Ovary (tissue), 9 donors: Measurements from ENCODE around the gene MPP1. TPM values are rescaled to one million over a fixed set of nuclear protein-coding genes. Genes with fewer than 3 reads are reported as not detected.
"Not testable (repeated sequence)": the region's sequence is repeated elsewhere in the genome, so short reads cannot be mapped to it uniquely, and the experiment has no call there.

ENCODE experiments used
- DNase-seq, 5 donors: peaks; one replicate each; pipeline ENCODE4 v3.0.0-alpha.2; 2019 to 2020
- H3K27ac ChIP-seq, 2 donors: fragments of 200-600 bp; one replicate each; pipeline versions ENCODE4 v1.5.1 to v1.8.0; 2019 to 2022
- H3K27me3 ChIP-seq: fragments of 200-600 bp; one replicate; pipeline ENCODE4 v1.8.0; 2022
- H3K36me3 ChIP-seq: fragments of 200-600 bp; sonication (generic); one replicate; pipeline ENCODE4 v1.5.1; 2019
- H3K4me1 ChIP-seq: one replicate; pipeline ENCODE4 v1.8.1; 2013; ENCODE audit warnings: mild to moderate bottlenecking, moderate library complexity; ENCODE audit not compliant: insufficient read depth
- H3K4me3 ChIP-seq: fragments of 200-600 bp; sonication (generic); one replicate; pipeline ENCODE4 v1.5.1; 2017
- H3K9me3 ChIP-seq, 2 donors: fragments of 200-600 bp in 1 of 2; sonication (generic) in 1 of 2; one replicate each; pipeline versions ENCODE4 v1.5.1 to v1.8.1; 2013 to 2019; ENCODE audit warnings: mild to moderate bottlenecking in 1 of 2, moderate library complexity in 1 of 2
- CTCF ChIP-seq, 3 donors: fragments of 450-650 bp in 2 of 3; fragments of 200-600 bp in 1 of 3; IDR thresholded peaks; one replicate each; pipeline versions ENCODE4 v1.5.1 to v1.8.0; 2016 to 2022; ENCODE audit warnings: antibody characterized with exemption in 3 of 3, mild to moderate bottlenecking in 1 of 3
- EP300 ChIP-seq: sonication (generic); formaldehyde crosslinking; IDR thresholded peaks from one replicate; pipeline ENCODE4 v1.6.1; 2017; ENCODE audit warnings: antibody characterized with exemption
- POLR2A ChIP-seq: fragments of 450-650 bp; IDR thresholded peaks from one replicate; pipeline ENCODE4 v1.6.1; 2017; ENCODE audit warnings: antibody characterized with exemption, mild to moderate bottlenecking, moderate library complexity
- WGBS, 3 donors: extraction: QIAGEN DNeasy Blood & Tissue Kit in 1 of 3; methylation state at CpG; one replicate each; pipeline versions ENCODE4 v1.1.5 to v1.1.7; 2013 to 2017; 5-methylcytosine and 5-hydroxymethylcytosine counted together
- intact Hi-C, 4 donors: fragments of 100-400 bp; cut with DNase I; formaldehyde crosslinking; loops; one replicate each; pipeline versions ENCODE4 v1.11.0 to v1.15.1; 2022 to 2023
- polyA plus RNA-seq, 2 donors: library from polyadenylated mRNA; stranded (reverse); fragments of 200-250 nt in 1 of 2; fragments of 350-450 nt in 1 of 2; fragmentation: Illumina TruSeq in 1 of 2; extraction: RNeasy Lipid Tissue Mini Kit (QIAGEN cat#74804) in 1 of 2; gene quantifications; one replicate each; pipeline ENCODE4 v1.2.3, GENCODE V29; 2013 to 2014
- total RNA-seq, 7 donors: library from RNA; depleted of rRNA in 2 of 7; stranded (reverse); fragments of >200 nt in 2 of 7; fragmentation: NEBNext Ultra II Directional in 3 of 7; extraction: Animal tissue kit (Norgen Biotek cat#: 25700) in 3 of 7; gene quantifications; one replicate each; pipeline versions ENCODE4 v1.1.0 to v1.2.4, GENCODE V29; 2016 to 2023
- donor health status: DM: no; HTN: no; CAD: no; lungs with moderate emphysema.
- donor health status: DM: no; HTN: no; CAD: no.
- donor health status: Bipolar disorder and iron deficiency.
- donor health status: DM: yes; HTN: yes; CAD: no.
- donor health status: DM: no; HTN: no; CAD: no.
- donor health status: DM: yes; HTN: yes; CAD: no.

MPP1 gene
- total and polyA plus RNA-seq, 9 donors = 9.2 to 46.9 (median 16.2) TPM

DNA sequence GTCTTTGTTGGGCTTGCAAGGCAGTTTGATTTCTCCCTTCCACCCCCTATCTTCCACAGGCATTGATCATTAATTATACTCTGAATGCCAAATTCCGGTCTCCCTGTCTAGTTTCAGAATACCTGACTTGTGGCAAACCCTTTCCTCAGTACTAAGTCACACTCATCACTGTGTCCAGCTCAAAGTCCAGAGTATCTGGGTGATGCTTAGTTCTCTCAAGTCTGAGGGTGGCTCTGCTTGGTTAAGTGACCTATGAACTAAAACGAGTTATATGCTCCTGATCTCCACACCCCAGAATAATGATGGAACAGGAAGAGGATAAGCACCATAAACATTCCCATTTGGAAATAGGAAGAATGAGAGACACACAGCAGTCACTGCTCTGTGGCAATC, 22.7 kb upstream of the MPP1 start:
- H3K27me3 ChIP-seq = no peaks in the 10 kb centered on the region
- no peak overlapping the region for H3K27ac ChIP-seq
- DNase-seq = no peak
- TF ChIP-seq EP300 (no peak), POLR2A (no peak), CTCF (IDR thresholded peaks at IDR 0.05) (no peak)
- intact Hi-C loops = no loop called here
- H3K4me3 ChIP-seq = no peak overlapping the region
- no peaks in the 10 kb centered on the region for H3K36me3 ChIP-seq
- no peaks in the 10 kb centered on the region for H3K9me3 ChIP-seq
- H3K4me1 ChIP-seq = no peaks in the 10 kb centered on the region
- 61 to 73% (median 63%) methylated on average over 2 of the region's 2 CpGs for WGBS, 3 donors

- no peaks in the 10 kb centered on the region for H3K27me3 ChIP-seq
- H3K9me3 ChIP-seq = no peaks in the 10 kb centered on the region
- TF ChIP-seq POLR2A = no peak
- TF ChIP-seq EP300 = no peak
- no peak for TF ChIP-seq CTCF (IDR thresholded peaks at IDR 0.05)
- H3K4me1 ChIP-seq = no peaks in the 10 kb centered on the region
- no peak for DNase-seq
- H3K4me3 ChIP-seq = no peak overlapping the region
- H3K27ac ChIP-seq = no peak overlapping the region
- intact Hi-C loops = no loop called here
- WGBS, 3 donors = 51 to 62% (median 53%) methylated on average over 4 of the region's 4 CpGs
- H3K36me3 ChIP-seq = no peaks in the 10 kb centered on the region
Observed at GRCh38 chrX:154827194-154828015, 22.1 kb upstream of the MPP1 start.

GRCh38 chrX:154825586-154825985, 20.3 kb upstream of the MPP1 start:
- H3K4me3 ChIP-seq, H3K36me3 ChIP-seq, intact Hi-C loops, H3K27ac ChIP-seq, H3K4me1 ChIP-seq, H3K27me3 ChIP-seq, DNase-seq, H3K9me3 ChIP-seq: not testable (repeated sequence)
- 83 to 92% methylated on average over 1 to 3 of the region's 3 CpGs; no CpG with 5 or more reads in 1 of the 3 donors for WGBS, 3 donors

GRCh38 chrX:154824638-154825037, 19.4 kb upstream of the MPP1 start:
- intact Hi-C loops = no loop called here
- Histone ChIP-seq H3K36me3 (no peaks in the 10 kb centered on the region), H3K4me1 (no peaks in the 10 kb centered on the region), H3K9me3 (no peaks in the 10 kb centered on the region), H3K27me3 (no peaks in the 10 kb centered on the region), H3K27ac (no peak overlapping the region), H3K4me3 (no peak overlapping the region)
- TF ChIP-seq EP300 (no peak), POLR2A (no peak), CTCF (IDR thresholded peaks at IDR 0.05) (no peak)
- no peak for DNase-seq
- 79 to 90% (median 88%) methylated on average over 1 of the region's 1 CpG for WGBS, 3 donors

DNA sequence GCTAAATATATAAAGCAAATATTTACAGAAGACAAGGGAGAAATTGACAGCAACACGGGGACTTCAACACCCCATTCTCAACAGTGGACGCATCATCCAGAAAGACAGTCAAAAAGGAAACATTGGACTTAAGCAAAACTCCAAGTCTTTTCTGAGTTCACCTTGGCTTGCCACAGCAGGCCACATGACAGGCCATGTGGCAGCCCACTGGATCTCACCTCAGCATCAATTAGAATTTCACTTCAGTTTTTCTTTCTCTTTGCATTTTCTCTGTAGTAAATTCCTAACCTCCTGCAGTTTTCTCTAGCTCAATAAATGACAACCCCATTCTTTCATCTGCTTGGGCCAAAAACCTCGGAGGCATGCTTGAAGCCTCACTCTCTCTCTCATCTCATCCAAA, 16.7 kb upstream of the MPP1 start:
- TF ChIP-seq EP300 = no peak
- no peak for TF ChIP-seq CTCF (IDR thresholded peaks at IDR 0.05)
- TF ChIP-seq POLR2A = no peak
- Histone ChIP-seq H3K4me1 (no peaks in the 10 kb centered on the region), H3K27ac (no peak overlapping the region), H3K9me3 (no peaks in the 10 kb centered on the region), H3K36me3 (no peaks in the 10 kb centered on the region), H3K27me3 (no peaks in the 10 kb centered on the region), H3K4me3 (no peak overlapping the region)
- intact Hi-C loops = no loop called here
- no peak for DNase-seq
- 68 to 77% (median 72%) methylated on average over 3 of the region's 3 CpGs for WGBS, 3 donors
